Measurements from ENCODE around the gene FAM163B. TPM values are rescaled to one million over a fixed set of nuclear protein-coding genes. Genes with fewer than 3 reads are reported as not detected.

FAM163B gene
- total RNA-seq, 3 donors from 2014 or later (not counting 1 experiment from before 2014, with no cell fraction given), result not detected

GRCh38 chr9:133571391-133571890 lies 37.7 kb downstream of the FAM163B start:
- WGBS (ENCODE audit: insufficient coverage), result 58% methylated on average over 9 of the region's 9 CpGs
- H3K4me3 Mint-ChIP-seq, result no peak overlapping the region
- no peaks in the 10 kb centered on the region for H3K9me3 Mint-ChIP-seq
- intact Hi-C loops (cut with micrococcal nuclease), result no loop called here
- H3K36me3 Mint-ChIP-seq, result no peaks in the 10 kb centered on the region
- no peak overlapping the region for H3K4me3 ChIP-seq (ENCODE audit: low read length)
- no peaks in the 10 kb centered on the region for H3K9me3 ChIP-seq (ENCODE audit: control insufficient read depth, insufficient read depth, low read length)
- no peak for TF ChIP-seq CTCF (IDR thresholded peaks at IDR 0.05)
- H3K27me3 ChIP-seq (ENCODE audit: control insufficient read depth, insufficient read depth, low read length), result no peaks in the 10 kb centered on the region
- H3K36me3 ChIP-seq (ENCODE audit: control insufficient read depth, insufficient read depth, low read length), result no peaks in the 10 kb centered on the region
- ATAC-seq, result no peak
- no peak for DNase-seq
- H3K27me3 Mint-ChIP-seq (ENCODE audit: low read depth in 2 of 2), result peaks cover 10 to 17% of the 10 kb centered on the region in 2 donors
- no peaks in the 10 kb centered on the region for H3K4me1 ChIP-seq (ENCODE audit: control insufficient read depth, insufficient read depth, low read length)
- H3K4me1 Mint-ChIP-seq, result peaks cover 0 to under 1% of the 10 kb centered on the region in 2 donors
- H3K27ac Mint-ChIP-seq, result no peak overlapping the region
- no peak overlapping the region for H3K27ac ChIP-seq (ENCODE audit: low read length)

- Mint-ChIP-seq H3K36me3 (no peaks in the 10 kb centered on the region), H3K4me1 (no peaks in the 10 kb centered on the region), H3K4me3 (no peak overlapping the region), H3K27ac (no peak overlapping the region), H3K27me3 (ENCODE audit: low read depth in 2 of 2) (peaks cover 3 to 12% of the 10 kb centered on the region in 2 donors), H3K9me3 (no peaks in the 10 kb centered on the region)
- H3K36me3 ChIP-seq (ENCODE audit: control insufficient read depth, insufficient read depth, low read length), result no peaks in the 10 kb centered on the region
- no peak for ATAC-seq
- intact Hi-C loops (cut with micrococcal nuclease), result no loop called here
- H3K27me3 ChIP-seq (ENCODE audit: control insufficient read depth, insufficient read depth, low read length), result no peaks in the 10 kb centered on the region
- WGBS (ENCODE audit: insufficient coverage), result 80% methylated on average over 16 of the region's 16 CpGs
- no peak for DNase-seq
- H3K4me3 ChIP-seq (ENCODE audit: low read length), result no peak overlapping the region
- H3K9me3 ChIP-seq (ENCODE audit: control insufficient read depth, insufficient read depth, low read length), result no peaks in the 10 kb centered on the region
- no peak for TF ChIP-seq CTCF (IDR thresholded peaks at IDR 0.05)
- no peak overlapping the region for H3K27ac ChIP-seq (ENCODE audit: low read length)
- H3K4me1 ChIP-seq (ENCODE audit: control insufficient read depth, insufficient read depth, low read length), result no peaks in the 10 kb centered on the region
Observed at GRCh38 chr9:133570691-133571080, 38.5 kb downstream of the FAM163B start.

- Mint-ChIP-seq H3K27ac (no peak overlapping the region), H3K4me1 (no peaks in the 10 kb centered on the region), H3K27me3 (ENCODE audit: low read depth in 2 of 2) (peaks cover 0 to 7% of the 10 kb centered on the region in 2 donors), H3K4me3 (no peak overlapping the region), H3K36me3 (no peaks in the 10 kb centered on the region), H3K9me3 (no peaks in the 10 kb centered on the region)
- Histone ChIP-seq H3K27ac (ENCODE audit: low read length) (no peak overlapping the region), H3K4me1 (ENCODE audit: control insufficient read depth, insufficient read depth, low read length) (no peaks in the 10 kb centered on the region), H3K27me3 (ENCODE audit: control insufficient read depth, insufficient read depth, low read length) (no peaks in the 10 kb centered on the region), H3K9me3 (ENCODE audit: control insufficient read depth, insufficient read depth, low read length) (no peaks in the 10 kb centered on the region), H3K36me3 (ENCODE audit: control insufficient read depth, insufficient read depth, low read length) (no peaks in the 10 kb centered on the region), H3K4me3 (ENCODE audit: low read length) (no peak overlapping the region)
- no peak for ATAC-seq
- no peak for TF ChIP-seq CTCF (IDR thresholded peaks at IDR 0.05)
- WGBS (ENCODE audit: insufficient coverage), result 76% methylated on average over 36 of the region's 36 CpGs
- intact Hi-C loops (cut with micrococcal nuclease), result no loop called here
- no peak for DNase-seq
Observed at GRCh38 chr9:133569891-133570690, 39.1 kb downstream of the FAM163B start.
